HEK293T (cell line): Measurements from ENCODE around the gene STEAP4.

Experiments
- CTCF ChIA-PET: fragments of 350-600 bp; formaldehyde crosslinking; extraction: SDS; loops from one replicate; lab custom pipeline; 2021; ENCODE audit warnings: antibody characterized with exemption, inconsistent platforms; lab: Yijun Ruan, JAX
- POLR2A ChIA-PET: fragments of 350-600 bp; formaldehyde crosslinking; extraction: SDS; loops from one replicate; lab custom pipeline; 2020; ENCODE audit warnings: antibody characterized with exemption, inconsistent platforms; lab: Yijun Ruan, JAX
- DNase-seq: peaks from one replicate; pipeline ENCODE4 v3.0.0; 2012; ENCODE audit warnings: mixed read lengths; ENCODE audit errors: extremely low spot score
- ARNT ChIP-seq: fragments of 450-650 bp; IDR thresholded peaks from 2 replicates; pipeline ENCODE4 v1.6.1; 2017; ENCODE audit warnings: mild to moderate bottlenecking
- BHLHE40 ChIP-seq: fragments of 450-650 bp; IDR thresholded peaks from 2 replicates; pipeline ENCODE4 v1.6.1; 2016; ENCODE audit warnings: mild to moderate bottlenecking, moderate library complexity, borderline replicate concordance
- CTBP1 ChIP-seq: fragments of 450-650 bp; IDR thresholded peaks from 2 replicates; pipeline ENCODE4 v1.6.1; 2016; ENCODE audit warnings: borderline replicate concordance
- ELF4 ChIP-seq: fragments of 450-650 bp; IDR thresholded peaks from 2 replicates; pipeline ENCODE4 v1.6.1; 2017; ENCODE audit warnings: antibody characterized with exemption
- FOXA1 ChIP-seq: fragments of 450-650 bp; IDR thresholded peaks from 2 replicates; pipeline ENCODE4 v1.6.1; 2016; ENCODE audit warnings: mild to moderate bottlenecking
- FOXK2 ChIP-seq: fragments of 450-650 bp; IDR thresholded peaks from 2 replicates; pipeline ENCODE4 v1.6.1; 2016; ENCODE audit warnings: mild to moderate bottlenecking
- FOXM1 ChIP-seq: fragments of 450-650 bp; IDR thresholded peaks from 2 replicates; pipeline ENCODE4 v1.6.1; 2017; ENCODE audit warnings: mild to moderate bottlenecking, borderline replicate concordance
- HDGF ChIP-seq: fragments of 450-650 bp; IDR thresholded peaks from 2 replicates; pipeline ENCODE4 v1.6.1; 2017; ENCODE audit warnings: antibody characterized with exemption, borderline replicate concordance
- L3MBTL2 ChIP-seq: fragments of 450-650 bp; conservative IDR thresholded peaks from 2 replicates; pipeline ENCODE4 v1.6.1; 2016; ENCODE audit warnings: mild to moderate bottlenecking
- LEF1 ChIP-seq: fragments of 450-650 bp; IDR thresholded peaks from 2 replicates; pipeline ENCODE4 v1.6.1; 2017; ENCODE audit warnings: mild to moderate bottlenecking, borderline replicate concordance
- NFRKB ChIP-seq: fragments of 450-650 bp; IDR thresholded peaks from 2 replicates; pipeline ENCODE4 v1.6.1; 2016; ENCODE audit warnings: mild to moderate bottlenecking, moderate library complexity
- PKNOX1 ChIP-seq: fragments of 450-650 bp; IDR thresholded peaks from 2 replicates; pipeline ENCODE4 v1.6.1; 2016
- SP1 ChIP-seq: fragments of 450-650 bp; IDR thresholded peaks from 2 replicates; pipeline ENCODE4 v1.6.1; 2017
- SUZ12 ChIP-seq: fragments of 450-650 bp; IDR thresholded peaks from 2 replicates; pipeline ENCODE4 v1.6.1; 2016; ENCODE audit warnings: mild to moderate bottlenecking
- TARDBP ChIP-seq: fragments of 450-650 bp; IDR thresholded peaks from 2 replicates; pipeline ENCODE4 v1.6.1; 2016
- ZNF384 ChIP-seq: fragments of 450-650 bp; IDR thresholded peaks from 2 replicates; pipeline ENCODE4 v1.6.1; 2016

STEAP4 gene

DNA sequence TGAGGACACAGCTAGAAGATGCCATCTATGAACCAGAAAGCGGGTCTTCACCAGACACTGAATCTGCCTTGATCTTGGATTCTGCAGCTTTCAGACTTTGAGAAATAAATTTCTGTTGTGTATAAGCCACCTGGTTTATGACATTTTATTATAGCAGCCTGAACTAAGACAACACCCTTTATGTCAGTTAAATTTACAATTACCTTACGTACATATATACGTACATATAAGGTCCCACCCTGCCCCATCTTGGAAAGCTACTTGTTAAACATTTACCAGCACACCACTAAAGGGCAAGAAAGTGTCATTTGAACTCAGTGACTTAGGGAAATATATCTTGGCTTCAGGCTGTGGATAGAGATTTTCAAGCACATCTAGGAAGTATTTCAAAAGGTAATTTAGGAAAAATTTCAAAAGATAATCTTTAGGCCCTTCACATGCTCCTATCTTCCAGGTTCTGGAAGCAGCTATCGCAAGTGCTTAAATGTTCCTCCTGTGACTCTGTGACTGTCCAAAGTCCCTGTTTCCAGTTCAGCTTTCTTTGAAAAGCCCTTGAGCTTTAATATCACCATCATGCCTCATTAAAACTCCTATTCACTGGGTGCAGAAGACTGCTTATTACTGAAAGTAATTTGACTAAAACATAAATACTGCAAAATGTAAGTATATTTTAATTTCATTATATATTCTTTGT lies 77.2 kb downstream of the STEAP4 start:
- TF ChIP-seq FOXM1 = no peak
- TF ChIP-seq FOXK2 = no peak
- TF ChIP-seq CTBP1 = no peak
- TF ChIP-seq LEF1 = no peak
- TF ChIP-seq TARDBP = no peak
- TF ChIP-seq BHLHE40 = no peak
- no peak for TF ChIP-seq FOXA1
- no peak for TF ChIP-seq HDGF
- no peak for TF ChIP-seq SP1
- TF ChIP-seq ELF4 = no peak
- no peak for TF ChIP-seq ZNF384
- no peak for TF ChIP-seq L3MBTL2
- no peak for DNase-seq
- ChIA-PET CTCF (no interaction called here), POLR2A (no interaction called here)

DNA sequence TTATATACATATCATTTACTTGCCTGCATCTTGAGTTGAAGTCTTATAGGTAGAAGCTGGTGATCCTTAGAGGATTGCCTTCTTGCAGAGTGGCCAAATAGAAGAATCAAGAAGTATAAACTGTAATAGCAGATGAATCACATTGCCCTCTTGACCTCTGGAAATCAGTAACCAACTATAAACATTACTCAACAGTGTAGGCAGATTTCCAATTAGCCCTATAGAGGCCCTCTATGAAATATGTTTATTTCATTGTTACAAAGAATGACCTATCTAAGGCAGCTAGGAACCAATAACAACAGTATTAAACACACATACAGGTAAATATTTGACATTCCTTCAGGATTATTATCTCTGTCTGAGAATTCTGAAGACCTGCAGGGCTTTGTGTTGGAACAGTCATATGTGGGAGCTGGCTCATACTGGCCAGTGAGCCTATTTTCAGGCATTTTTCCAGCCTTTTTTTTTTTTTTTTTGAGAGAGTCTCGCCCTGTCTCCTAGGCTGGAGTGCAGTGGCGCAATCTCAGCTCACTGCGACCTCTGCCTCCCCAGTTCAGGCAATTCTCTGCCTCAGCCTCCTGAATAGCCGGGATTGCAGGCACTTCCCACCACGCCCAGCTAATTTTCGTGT lies 79.7 kb downstream of the STEAP4 start:
- TF ChIP-seq FOXK2 (no peak), FOXM1 (no peak), CTBP1 (no peak), BHLHE40 (no peak), L3MBTL2 (no peak)
- CTCF ChIA-PET = no interaction called here
- POLR2A ChIA-PET = no interaction called here
- no peak for DNase-seq

GRCh38 chr7:88226201-88226600 lies 80.5 kb downstream of the STEAP4 start:
- POLR2A ChIA-PET = no interaction called here
- CTCF ChIA-PET = no interaction called here
- no peak for TF ChIP-seq BHLHE40
- TF ChIP-seq SUZ12 = no peak
- TF ChIP-seq FOXK2 = no peak
- TF ChIP-seq FOXM1 = no peak
- TF ChIP-seq ZNF384 = no peak
- TF ChIP-seq NFRKB = no peak
- no peak for TF ChIP-seq ELF4
- no peak for TF ChIP-seq TARDBP
- no peak for TF ChIP-seq PKNOX1
- TF ChIP-seq ARNT = no peak
- TF ChIP-seq SP1 = no peak
- no peak for TF ChIP-seq L3MBTL2
- TF ChIP-seq HDGF = no peak
- TF ChIP-seq LEF1 = no peak
- no peak for TF ChIP-seq FOXA1
- no peak for TF ChIP-seq CTBP1
- DNase-seq = no peak

- CTCF ChIA-PET = interaction anchor here (0.7 kb wide), 1 partner anchor 111 kb away, joined by 3 read pairs; no protein-coding TSS in a partner anchor
- no peak for DNase-seq
- POLR2A ChIA-PET = no interaction called here
- TF ChIP-seq HDGF (no peak), LEF1 (no peak)
Observed at GRCh38 chr7:88224601-88225275, 82.0 kb downstream of the STEAP4 start.

DNA sequence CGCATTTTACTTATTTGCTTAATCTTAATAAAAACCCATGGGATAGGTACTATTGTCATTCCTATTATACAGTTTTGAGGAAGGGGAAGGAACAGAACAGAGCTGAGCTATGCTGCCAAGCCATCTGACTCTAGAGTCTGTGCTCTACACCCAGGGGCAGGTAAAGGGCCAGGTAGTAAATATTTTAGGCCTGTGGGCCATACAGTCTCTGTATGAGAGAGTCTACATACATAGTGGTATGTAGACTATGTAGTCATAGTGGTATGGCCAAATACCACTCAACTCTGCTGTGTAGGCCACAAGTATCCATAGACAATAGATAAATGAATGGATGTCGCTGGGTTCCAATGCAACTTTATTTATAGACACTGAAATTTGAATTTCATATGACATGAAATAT lies 83.4 kb downstream of the STEAP4 start:
- no peak for TF ChIP-seq SUZ12
- ChIA-PET CTCF (no interaction called here), POLR2A (no interaction called here)
- DNase-seq = no peak
